ENCODE results near the gene YARS2.
A peak's percentile ranks its signal among the peaks of the same experiment; 100 is the strongest.

- TF ChIP-seq, protein P1, sequence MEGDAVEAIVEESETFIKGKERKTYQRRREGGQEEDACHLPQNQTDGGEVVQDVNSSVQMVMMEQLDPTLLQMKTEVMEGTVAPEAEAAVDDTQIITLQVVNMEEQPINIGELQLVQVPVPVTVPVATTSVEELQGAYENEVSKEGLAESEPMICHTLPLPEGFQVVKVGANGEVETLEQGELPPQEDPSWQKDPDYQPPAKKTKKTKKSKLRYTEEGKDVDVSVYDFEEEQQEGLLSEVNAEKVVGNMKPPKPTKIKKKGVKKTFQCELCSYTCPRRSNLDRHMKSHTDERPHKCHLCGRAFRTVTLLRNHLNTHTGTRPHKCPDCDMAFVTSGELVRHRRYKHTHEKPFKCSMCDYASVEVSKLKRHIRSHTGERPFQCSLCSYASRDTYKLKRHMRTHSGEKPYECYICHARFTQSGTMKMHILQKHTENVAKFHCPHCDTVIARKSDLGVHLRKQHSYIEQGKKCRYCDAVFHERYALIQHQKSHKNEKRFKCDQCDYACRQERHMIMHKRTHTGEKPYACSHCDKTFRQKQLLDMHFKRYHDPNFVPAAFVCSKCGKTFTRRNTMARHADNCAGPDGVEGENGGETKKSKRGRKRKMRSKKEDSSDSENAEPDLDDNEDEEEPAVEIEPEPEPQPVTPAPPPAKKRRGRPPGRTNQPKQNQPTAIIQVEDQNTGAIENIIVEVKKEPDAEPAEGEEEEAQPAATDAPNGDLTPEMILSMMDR (IDR thresholded peaks at IDR 0.05; ENCODE audit: low read length): peak; percentile 90
- no peak for TF ChIP-seq EZH2 (IDR thresholded peaks at IDR 0.05; ENCODE audit: borderline replicate concordance, low read length)
Observed at GRCh38 chr12:32755654-32756475, at the start of gene YARS2.

Measured in OCI-LY1 (cell line).